Uterus (tissue), 2 donors: ENCODE data around the gene SLC2A13.

Experiments used
- POLR2A ChIP-seq, 2 donors: fragments of 450-650 bp; IDR thresholded peaks; one replicate each; pipeline ENCODE4 v1.6.1; 2016; ENCODE audit warnings: antibody characterized with exemption in 2 of 2, mild to moderate bottlenecking in 1 of 2, moderate library complexity in 1 of 2
- TF ChIP-seq, protein P1 (sequence below), 4 experiments: fragments of 200-600 bp in 2 of 4; fragments of 450-650 bp in 2 of 4; sonication (generic) in 2 of 4; IDR thresholded peaks; one replicate each; pipeline ENCODE4 v1.5.1; 2016 to 2019; ENCODE audit warnings: antibody characterized with exemption in 4 of 4, mild to moderate bottlenecking in 2 of 4, moderate library complexity in 1 of 4

GRCh38 chr12:39946361-39947280 is 159.3 kb downstream of the SLC2A13 start:
- TF ChIP-seq POLR2A (IDR thresholded peaks at IDR 0.05): no peak
- TF ChIP-seq, protein P1, sequence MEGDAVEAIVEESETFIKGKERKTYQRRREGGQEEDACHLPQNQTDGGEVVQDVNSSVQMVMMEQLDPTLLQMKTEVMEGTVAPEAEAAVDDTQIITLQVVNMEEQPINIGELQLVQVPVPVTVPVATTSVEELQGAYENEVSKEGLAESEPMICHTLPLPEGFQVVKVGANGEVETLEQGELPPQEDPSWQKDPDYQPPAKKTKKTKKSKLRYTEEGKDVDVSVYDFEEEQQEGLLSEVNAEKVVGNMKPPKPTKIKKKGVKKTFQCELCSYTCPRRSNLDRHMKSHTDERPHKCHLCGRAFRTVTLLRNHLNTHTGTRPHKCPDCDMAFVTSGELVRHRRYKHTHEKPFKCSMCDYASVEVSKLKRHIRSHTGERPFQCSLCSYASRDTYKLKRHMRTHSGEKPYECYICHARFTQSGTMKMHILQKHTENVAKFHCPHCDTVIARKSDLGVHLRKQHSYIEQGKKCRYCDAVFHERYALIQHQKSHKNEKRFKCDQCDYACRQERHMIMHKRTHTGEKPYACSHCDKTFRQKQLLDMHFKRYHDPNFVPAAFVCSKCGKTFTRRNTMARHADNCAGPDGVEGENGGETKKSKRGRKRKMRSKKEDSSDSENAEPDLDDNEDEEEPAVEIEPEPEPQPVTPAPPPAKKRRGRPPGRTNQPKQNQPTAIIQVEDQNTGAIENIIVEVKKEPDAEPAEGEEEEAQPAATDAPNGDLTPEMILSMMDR (IDR thresholded peaks at IDR 0.05): no peak
